GM18519 (cell line): ENCODE data around the gene SALL2.
A peak's percentile ranks its signal among the peaks of the same experiment; 100 is the strongest.

ENCODE experiments used
- ATAC-seq: cut with Tn5 transposase; IDR thresholded peaks from one replicate; pipeline ENCODE4 v1.9.1; 2021; ENCODE audit warnings: mild to moderate bottlenecking, moderate library complexity; ENCODE audit not compliant: unreplicated experiment, low FRiP score

SALL2 gene

DNA sequence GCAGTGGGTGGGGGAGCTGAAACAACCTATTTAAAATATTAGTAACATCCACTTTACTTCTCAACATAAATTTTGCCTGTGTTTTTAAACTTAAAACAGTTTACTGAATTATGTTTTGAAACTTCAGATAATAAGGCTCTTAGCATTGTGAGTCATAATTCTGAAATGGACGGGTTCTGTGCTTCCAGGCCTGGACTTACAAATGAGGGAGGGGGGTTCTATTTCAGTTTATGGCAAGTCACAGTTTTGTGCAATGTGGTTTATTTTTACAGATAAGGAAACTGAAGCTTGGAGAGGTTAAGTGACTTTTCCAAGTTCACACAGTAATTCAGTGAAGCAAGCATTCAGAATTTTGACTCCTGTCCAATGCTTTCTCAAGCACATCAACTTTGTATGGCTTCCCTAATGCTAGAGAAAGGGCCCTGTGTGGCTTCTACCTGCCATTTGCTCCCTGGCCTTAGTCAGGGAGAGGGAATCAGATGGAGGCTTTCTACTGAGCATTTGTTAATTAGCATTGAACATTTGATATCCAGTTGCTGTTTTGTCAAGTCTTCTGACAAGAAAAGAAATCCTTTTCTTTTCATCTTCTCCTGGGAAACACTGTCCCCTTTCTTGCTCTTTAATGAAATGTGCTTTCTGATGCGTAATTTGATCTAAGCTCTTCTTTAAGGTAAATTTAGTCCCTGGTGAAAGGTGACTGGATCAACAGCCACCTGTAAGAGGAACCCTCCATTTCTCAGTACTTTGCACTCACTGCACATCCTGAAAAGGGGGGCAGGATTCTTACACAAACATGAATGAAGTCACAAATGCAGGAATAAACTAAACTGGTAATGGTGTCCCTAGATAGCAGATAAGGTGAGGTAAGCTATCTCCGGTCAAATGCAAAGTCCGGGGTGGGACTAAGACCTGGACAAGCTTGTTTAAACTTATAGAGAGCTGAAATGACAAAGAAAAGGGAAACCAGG lies 2.5 kb upstream of the SALL2 start:
- ATAC-seq, result no peak

DNA sequence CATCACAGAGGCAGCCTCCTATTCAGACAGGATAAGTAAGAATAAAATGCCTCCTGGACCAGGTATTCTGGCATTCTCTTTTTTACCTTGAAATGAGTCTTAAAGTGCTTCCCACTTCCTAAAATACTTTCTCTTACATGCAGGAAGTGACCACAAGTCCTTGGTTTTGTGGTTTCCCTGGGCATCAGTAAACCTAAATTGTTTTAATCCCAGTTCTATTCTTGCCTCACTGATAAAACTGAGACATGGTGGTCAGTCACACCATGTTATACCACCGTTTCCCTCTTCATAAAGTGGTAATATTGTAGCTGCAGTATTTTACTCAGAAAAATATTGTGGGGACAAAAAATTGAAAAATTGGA lies 1.2 kb upstream of the SALL2 start:
- no peak for ATAC-seq

GRCh38 chr14:21526672-21527317 lies 649 bp upstream of the SALL2 start:
- ATAC-seq, result no peak

- ATAC-seq, result no peak
Measured at GRCh38 chr14:21525571-21525961, 580 bp downstream of the SALL2 start.

DNA sequence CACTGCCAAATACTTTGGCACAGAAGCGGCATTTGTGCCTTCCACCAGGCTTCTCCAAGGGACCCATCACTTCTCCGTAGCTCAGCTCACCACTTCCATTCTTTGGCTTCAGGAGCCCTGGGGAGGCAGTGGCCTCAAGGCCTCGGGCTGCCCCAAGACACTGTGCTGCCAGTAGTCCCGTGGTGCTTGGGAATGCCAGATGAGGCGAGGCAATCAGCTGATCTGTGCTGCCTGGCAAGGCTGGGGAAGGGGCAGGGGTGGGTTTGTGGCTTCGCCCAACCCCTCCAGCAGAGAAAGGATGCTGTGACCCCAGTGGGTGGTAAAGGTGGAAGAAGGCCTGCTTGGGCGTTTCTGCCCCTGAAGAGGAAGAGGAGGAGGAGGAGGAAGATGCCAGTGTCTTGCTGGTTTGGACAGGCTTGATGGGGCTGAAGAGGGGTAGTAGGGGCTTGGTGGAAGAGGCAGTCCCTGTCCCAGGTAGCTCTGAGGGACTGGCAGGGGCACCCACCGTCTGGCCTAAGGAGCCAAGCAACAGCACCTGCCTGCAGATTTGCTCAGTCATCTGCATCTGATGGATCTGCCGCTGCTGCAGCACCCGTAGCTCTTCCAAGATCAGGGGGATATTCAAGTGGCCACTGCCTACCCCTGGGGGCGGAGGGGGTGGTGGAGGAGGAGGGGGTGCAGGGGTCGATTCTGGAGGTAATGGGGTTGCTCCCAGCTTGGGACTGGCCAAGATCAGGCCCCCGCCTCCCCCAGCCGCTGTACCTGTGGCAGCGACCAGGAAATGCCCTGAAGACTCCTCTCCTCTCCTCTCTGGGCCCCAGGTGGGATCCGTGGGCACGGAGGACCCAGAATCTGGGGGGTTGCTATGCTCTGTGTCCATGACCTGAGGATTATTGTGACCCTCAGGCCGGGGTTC lies 1.3 kb downstream of the SALL2 start:
- ATAC-seq, result no peak

GRCh38 chr14:21523203-21523602 lies 2.9 kb downstream of the SALL2 start:
- no peak for ATAC-seq

DNA sequence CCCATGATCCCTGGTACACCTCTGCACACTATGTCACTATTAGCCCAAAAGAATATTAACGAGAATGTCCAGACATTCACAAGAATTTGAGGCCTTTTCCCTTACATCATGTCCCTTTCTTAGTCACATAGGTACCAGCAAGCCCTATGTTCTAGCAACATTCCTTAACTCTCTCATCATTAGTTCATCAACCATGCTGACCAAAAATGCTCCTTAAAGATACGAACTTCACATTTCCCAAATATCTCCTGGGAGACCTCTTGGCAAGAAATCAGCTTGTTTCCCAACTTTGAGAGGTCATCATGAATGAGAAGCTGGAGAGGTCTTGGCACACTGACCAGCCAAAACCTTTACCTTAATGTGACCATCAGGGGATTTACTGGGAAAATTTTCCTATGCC lies 4.6 kb downstream of the SALL2 start:
- ATAC-seq, result no peak

DNA sequence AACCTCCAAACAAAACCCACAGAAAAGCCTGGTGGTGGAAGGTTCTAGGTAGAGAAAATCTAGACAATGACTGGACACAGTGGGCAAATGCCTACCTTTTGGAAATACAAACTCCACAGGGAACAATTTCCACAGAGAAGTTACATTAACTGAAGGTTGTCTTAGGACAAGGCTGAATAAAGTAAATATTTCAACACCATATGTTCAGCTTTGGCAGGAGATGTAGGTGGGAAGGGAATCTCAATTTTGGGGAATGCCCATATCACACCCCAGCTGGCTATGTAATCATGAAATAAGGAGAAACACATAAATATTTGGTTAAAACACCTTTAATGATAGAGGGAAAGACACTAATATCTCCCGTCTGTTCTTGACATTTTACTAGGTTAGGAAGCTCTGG lies 5.4 kb downstream of the SALL2 start:
- no peak for ATAC-seq

DNA sequence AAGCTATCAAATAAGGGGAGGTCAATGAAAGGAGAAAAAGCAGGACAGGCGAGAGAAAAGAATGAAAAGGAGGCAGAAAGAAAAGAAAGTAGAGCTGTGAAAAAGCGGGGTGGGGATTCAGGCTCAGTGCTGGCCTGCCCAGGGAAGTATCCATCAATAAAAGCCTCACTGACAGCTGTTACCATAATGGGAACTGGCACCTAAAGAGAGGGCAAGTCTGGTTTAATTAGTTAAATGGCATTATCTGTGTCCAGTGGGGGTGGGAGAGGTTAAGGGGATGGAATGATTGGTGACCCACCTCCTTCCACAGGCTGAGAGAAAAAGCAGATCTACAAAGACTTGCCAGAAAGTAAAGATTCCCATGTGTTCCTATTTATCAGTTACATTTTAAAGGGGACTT lies 7.4 kb downstream of the SALL2 start:
- no peak for ATAC-seq

- ATAC-seq, result no peak
Measured at GRCh38 chr14:21514341-21514740, 11.8 kb downstream of the SALL2 start.

- ATAC-seq, result peak; percentile 95
Measured at GRCh38 chr14:21510735-21511657, 15.2 kb downstream of the SALL2 start, which contains the start of gene METTL3. METTL3 (minus strand) TSS chr14:21511340; CDS start chr14:21511223, 117 bp downstream.

- ATAC-seq, result no peak
Measured at GRCh38 chr14:21509432-21510143, 16.6 kb downstream of the SALL2 start.

DNA sequence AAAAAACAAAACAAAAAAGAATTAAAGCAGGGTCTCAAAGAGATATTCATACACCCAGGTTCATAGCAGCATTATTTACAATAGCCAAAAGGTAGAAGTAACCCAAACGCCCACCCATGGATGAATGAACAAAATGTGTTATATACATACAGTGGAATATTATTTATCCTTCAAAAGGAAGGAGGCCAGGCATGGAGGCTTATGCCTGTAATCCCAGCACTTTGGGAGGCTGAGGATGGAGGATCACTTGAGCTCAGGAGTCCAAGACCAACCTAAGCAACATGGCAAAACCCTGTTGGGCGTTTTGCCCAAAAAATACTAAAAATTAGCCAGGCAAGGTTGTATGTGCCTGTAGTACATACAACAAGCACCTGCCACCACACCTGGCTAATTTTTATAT lies 19.6 kb downstream of the SALL2 start:
- no peak for ATAC-seq

GRCh38 chr14:21505012-21505553 lies 21.1 kb downstream of the SALL2 start:
- peak; percentile 70 for ATAC-seq

DNA sequence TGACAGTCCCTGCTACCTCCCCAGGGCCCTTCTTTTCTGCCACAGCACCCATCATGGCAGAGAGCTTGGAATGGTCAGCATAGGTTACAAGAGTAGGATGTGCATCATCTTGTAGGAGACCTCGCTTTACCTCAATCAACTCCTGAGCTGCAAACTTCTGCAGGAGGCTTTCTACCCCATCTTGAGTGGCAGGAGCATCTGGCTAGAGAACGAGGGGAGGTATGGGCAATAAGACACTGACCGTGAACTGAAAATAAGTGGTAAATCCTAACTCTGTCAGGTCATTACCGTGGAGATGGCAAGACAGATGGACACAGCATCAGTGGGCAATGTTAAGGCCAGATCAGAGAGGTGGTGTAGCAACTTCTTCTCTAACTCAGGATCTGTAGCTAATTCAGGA lies 22.8 kb downstream of the SALL2 start:
- ATAC-seq, result no peak

- no peak for ATAC-seq
Measured at GRCh38 chr14:21501568-21501967, 24.6 kb downstream of the SALL2 start.

DNA sequence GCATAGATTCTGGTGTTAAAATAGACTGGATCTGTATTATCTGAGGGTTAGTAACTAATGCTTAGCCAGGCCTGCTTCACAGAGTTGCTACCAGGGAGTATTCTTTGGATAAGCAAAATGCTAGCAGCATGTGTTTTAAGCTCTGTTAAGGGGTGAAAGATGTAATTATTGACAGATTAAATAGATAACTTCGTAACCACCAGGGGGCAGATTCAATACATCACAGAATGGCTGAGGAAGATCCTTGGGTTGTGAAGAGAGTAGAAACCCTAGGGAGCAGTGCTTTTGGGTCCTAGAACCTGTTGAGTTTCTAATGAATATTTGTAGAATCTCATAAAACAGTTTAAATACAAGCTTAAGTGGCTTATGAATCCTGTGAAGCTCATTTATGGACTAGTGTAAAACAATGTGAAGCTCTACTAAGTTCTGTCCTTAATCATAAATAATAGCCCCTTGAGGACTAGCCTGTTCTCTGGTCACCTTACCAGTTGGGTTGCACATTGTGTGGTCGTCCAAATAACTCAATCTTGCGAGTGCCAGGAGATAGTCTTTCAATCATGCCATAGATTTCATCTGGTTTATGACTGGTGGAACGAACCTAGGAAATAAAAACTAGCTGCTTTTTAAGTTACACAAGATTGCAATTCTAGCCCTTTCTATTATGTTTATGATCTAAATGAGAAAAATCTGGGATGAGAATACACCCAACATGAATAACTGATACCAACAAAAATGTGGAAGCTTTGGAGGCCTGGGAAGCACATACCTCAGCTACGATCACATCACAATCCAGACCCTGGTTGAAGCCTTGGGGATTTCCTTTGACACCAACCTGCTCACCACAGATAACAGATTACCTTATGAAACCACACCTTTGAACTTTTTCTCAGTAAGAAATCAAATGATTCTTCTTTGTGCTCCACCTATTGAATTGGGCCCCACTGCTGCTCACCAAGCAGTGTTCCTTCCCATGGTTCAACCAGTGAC lies 27.3 kb downstream of the SALL2 start:
- no peak for ATAC-seq

GRCh38 chr14:21496453-21496852 lies 29.7 kb downstream of the SALL2 start:
- no peak for ATAC-seq
